Sigmoid colon (tissue), 3 donors: ENCODE results near the gene GRM7.

Source experiments
- POLR2A ChIP-seq, 2 donors: fragments of 450-650 bp; IDR thresholded peaks; one replicate each; pipeline ENCODE4 v1.6.1; 2016; ENCODE audit warnings: antibody characterized with exemption in 2 of 2, mild to moderate bottlenecking in 2 of 2, moderate library complexity in 2 of 2
- TF ChIP-seq, protein P1 (sequence below), 4 experiments: fragments of 450-650 bp in 3 of 4; fragments of 200-600 bp in 1 of 4; IDR thresholded peaks; one replicate each; pipeline ENCODE4 v1.5.1; 2016 to 2019; ENCODE audit warnings: antibody characterized with exemption in 4 of 4, mild to moderate bottlenecking in 3 of 4, moderate library complexity in 2 of 4

DNA sequence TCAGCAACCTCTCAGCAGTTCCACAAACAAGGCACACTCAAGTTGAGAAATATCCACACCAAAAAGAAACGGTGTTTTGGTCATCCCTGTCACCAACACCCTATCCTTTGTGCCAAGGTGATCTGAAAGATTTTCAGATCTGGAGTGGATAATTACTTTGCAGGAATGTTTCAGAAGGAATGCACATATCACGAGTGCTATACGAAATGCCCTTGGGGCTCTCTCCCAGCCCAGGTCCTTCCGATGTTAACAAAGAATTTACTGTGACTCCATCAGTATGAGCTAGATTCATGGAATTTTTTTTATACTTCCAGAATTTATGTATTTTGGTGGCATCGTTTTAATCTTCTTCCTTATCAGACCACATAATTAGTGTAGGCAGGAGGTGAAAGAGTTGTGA lies 105.0 kb downstream of the GRM7 start:
- TF ChIP-seq, protein P1, sequence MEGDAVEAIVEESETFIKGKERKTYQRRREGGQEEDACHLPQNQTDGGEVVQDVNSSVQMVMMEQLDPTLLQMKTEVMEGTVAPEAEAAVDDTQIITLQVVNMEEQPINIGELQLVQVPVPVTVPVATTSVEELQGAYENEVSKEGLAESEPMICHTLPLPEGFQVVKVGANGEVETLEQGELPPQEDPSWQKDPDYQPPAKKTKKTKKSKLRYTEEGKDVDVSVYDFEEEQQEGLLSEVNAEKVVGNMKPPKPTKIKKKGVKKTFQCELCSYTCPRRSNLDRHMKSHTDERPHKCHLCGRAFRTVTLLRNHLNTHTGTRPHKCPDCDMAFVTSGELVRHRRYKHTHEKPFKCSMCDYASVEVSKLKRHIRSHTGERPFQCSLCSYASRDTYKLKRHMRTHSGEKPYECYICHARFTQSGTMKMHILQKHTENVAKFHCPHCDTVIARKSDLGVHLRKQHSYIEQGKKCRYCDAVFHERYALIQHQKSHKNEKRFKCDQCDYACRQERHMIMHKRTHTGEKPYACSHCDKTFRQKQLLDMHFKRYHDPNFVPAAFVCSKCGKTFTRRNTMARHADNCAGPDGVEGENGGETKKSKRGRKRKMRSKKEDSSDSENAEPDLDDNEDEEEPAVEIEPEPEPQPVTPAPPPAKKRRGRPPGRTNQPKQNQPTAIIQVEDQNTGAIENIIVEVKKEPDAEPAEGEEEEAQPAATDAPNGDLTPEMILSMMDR (IDR thresholded peaks at IDR 0.05): no peak
- TF ChIP-seq POLR2A (IDR thresholded peaks at IDR 0.05): no peak
